Measurements from ENCODE around the gene CLMN.
"Not testable (repeated sequence)": the region's sequence is repeated elsewhere in the genome, so short reads cannot be mapped to it uniquely, and the experiment has no call there.

Gene CLMN

DNA sequence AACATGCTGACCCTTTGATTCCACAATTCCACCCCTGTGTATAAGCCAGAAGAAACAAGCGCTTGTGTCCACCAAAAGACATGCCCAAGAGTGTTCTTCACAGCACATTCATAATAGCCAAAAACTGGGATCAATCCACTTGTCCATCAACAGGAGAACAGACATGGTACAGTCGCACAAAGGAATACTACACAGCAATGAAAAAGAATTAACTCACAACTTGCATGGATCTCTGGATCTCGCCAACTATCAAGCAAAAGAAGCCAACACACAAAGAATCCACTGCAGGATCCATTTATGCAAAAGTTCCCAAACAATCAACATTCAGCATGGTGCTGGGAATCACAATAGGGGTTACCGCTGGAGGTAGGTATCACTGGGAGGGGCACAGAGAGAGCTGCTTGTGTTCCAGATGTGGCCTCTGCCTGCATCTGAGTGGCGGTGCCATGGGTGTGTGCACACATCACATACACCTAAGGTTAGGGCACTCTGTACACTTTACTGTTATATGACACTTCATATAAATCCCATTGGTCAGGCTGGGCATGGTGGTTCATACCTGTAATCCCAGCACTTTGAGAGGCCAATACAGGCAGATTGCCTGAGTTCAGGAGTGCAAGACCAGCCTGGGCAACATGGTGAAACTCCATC, 30.9 kb downstream of the CLMN start:
- DNase-seq (ENCODE audit: low spot score): no peak

DNA sequence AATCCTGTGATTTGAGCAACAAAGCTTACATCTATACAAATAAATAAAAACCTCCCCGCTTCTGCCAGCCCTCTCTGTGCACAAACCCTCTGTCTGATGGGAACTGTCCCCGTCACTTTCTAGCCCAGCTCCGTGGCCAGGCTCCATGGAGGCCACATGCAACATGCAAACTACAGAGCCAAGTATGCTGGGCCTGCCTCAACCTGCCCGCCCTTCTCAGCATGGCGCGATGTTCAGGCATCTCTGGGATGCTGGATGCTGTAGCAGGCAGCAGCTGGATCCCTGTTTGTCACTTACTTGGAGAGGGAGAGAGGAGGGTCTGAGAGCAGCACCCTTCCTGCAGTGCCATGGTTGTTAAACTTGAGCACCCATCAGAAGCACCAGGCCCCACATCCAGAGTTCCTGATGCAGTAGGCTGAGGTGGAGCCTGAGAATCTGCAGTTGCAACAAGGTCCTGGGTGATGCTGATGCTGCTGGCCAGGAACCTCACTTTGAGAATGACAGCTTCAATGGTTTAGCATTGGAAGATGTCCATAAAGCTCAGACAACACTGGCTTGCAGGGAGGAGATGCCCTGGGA, 32.4 kb downstream of the CLMN start:
- DNase-seq (ENCODE audit: low spot score): no peak

- DNase-seq (ENCODE audit: low spot score): no peak
These were observed 33.1 kb downstream of the CLMN start for GRCh38 chr14:95286645-95287044.

DNA sequence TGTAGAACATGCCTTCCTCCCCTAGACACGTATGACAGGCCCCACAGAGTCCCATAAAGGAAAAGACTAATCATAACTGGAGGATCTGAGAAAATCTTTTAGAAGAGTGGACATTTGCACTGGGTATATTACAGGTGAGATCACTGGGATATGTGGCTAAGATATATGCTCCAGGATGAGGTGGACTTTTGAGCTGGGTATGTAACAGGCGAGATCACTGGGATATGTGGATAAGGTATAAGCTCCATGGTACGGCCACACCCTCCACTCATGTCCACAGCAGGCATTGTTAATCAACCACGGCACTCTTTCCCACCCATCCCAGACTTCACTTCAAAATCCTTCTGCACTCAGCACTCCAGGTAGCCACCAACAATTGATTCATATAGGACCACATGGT, 34.1 kb downstream of the CLMN start:
- DNase-seq (ENCODE audit: low spot score): no peak

- DNase-seq (ENCODE audit: low spot score): not testable (repeated sequence)
These were observed 35.9 kb downstream of the CLMN start for GRCh38 chr14:95283802-95284201.

- DNase-seq (ENCODE audit: low spot score): not testable (repeated sequence)
These were observed 36.7 kb downstream of the CLMN start for GRCh38 chr14:95282986-95283380.

GRCh38 chr14:95282354-95282985, 37.2 kb downstream of the CLMN start:
- DNase-seq (ENCODE audit: low spot score): no peak

DNA sequence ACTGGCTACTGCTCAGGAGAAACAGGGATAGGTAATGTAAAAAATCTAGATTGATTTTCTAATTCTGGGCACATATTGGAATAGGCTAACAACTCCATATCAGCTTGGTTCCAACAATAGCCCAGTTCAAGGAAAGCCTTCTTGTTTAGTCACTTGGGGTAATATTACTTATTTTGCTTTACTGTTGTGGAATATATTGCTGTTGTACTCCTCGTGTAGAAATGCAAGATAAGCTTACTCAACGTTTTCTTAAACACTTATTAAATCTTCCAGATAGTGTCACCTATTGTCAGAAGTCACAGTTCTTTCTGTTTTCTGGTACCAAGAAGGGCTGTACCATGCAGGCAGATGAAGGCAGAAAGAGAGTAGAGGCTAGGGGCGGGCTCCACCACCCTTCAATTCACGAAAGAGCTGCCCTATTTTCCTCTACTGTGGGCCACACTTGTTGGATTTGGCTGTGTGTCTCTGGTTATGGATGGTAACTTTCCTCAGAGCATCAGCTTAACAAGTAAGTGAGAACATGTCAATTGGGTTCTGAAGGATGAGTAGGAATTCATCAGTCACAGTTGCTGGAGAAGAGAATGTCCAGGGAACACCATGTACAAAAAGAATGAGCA, 38.0 kb downstream of the CLMN start:
- DNase-seq (ENCODE audit: low spot score): no peak

DNA sequence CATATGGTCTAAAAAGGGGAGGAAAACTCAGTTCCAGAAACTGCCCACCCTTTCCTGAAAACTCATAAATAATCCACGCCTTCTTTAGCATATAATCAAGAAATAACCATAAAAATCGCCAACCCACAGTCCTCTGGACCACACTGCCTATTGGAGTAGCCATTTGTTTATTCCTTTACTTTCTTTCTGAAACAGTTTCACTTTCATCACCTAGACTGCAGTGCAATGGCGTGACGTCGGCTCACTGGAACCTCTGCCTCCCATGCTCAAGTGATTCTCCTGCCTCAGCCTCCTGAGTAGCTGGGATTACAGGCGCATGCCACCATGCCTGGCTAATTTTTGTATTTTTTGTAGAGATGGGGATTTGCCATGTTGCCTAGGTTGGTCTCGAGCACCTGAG, 44.2 kb downstream of the CLMN start:
- no peak for DNase-seq (ENCODE audit: low spot score)

DNA sequence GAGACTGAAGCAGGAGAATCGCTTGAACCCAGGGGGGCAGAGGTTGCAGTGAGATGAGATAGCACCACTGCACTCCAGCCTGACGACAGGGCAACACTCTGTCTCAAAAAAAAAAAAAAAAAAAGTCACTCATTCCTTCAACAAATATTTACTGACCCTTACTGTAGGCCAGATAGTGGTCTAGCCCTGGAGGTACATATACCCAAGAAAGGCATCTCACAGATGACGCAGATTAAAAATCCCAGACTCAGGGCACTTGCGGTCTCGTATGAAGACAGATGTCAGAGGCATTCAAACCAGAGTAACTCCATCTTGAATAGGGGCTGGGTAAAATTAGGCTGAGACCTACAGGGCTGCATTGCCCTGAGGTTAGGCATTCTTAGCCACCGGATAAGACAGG, 44.8 kb downstream of the CLMN start:
- DNase-seq (ENCODE audit: low spot score): no peak

GRCh38 chr14:95274279-95274678, 45.4 kb downstream of the CLMN start:
- DNase-seq (ENCODE audit: low spot score): no peak

- DNase-seq (ENCODE audit: low spot score): no peak
These were observed 46.4 kb downstream of the CLMN start for GRCh38 chr14:95273001-95273978.

GRCh38 chr14:95272057-95272456, 47.7 kb downstream of the CLMN start:
- DNase-seq (ENCODE audit: low spot score): no peak

GRCh38 chr14:95270203-95270602, 49.5 kb downstream of the CLMN start:
- DNase-seq (ENCODE audit: low spot score): no peak

DNA sequence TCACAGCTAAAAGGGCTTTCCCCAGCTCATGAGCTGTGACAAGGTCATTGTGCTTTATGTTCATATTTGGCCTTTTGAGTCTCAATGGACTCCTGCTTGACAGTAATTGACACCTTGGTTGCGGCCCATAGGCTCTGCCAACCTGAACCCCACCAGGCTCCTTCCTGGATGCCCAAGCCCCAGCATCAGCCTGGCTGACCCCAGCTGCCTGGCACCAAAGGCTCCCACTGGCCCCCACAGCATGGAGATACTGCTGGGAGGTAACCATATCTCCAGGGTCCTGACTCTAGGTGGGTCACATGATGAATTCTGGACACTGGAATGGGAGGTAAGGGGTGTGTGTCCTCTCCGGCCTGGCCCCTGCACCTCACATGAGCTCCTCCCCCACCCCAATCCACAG, 50.2 kb downstream of the CLMN start:
- no peak for DNase-seq (ENCODE audit: low spot score)

DNA sequence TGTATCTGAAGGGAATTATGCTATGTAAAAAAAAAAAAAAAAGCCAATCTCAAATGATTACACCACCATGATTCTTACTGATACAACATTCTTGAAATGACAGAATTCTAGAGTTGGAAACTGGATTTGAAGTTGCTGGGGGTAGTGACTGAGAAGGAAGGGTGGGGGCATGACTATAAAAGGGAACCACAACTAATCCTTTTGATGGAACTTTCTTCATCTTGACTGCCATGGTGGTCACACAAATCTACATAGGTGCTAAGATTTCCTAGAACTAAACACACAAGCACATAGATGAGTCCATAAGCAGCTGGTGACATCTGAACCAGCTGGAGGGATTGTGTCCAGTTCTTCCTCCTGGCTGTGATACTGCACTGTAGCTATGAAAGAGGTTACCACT, 51.4 kb downstream of the CLMN start:
- no peak for DNase-seq (ENCODE audit: low spot score)

- no peak for DNase-seq (ENCODE audit: low spot score)
These were observed 52.4 kb downstream of the CLMN start for GRCh38 chr14:95267306-95267705.

GRCh38 chr14:95265106-95266094, 54.3 kb downstream of the CLMN start:
- peak; percentile 39 for DNase-seq (ENCODE audit: low spot score)

DNA sequence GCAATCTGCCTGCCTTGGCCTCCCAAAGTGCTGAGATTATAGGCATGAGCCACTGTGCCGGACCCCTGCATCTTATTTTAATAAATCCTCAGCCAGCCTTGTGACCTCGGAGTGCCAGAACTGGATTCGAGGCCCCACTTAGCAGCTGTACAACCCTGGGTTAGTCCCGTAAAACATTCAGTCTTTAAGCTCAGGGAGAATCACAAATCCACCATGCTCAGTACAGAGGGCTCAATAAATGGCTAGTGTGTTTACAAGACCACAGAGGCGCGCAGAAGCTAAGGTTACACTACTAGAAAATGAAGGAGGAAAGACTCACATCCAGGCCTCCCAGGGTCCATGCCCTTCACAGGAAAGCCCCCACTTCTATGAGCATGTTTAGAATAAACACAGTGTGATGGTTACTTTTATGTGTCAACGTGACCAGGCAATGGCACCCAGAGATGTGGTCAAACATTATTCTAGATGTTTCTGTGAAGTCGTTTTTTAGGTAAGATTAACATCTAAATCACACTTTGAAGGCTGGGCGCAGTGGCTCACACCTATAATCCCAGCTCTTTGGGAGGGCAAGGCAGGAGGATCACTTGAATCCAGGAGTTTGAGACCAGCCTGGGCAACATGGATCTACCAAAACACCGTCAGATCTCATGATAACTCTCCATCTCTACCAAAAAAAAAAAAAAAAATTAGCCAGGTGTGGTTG, 55.3 kb downstream of the CLMN start:
- no peak for DNase-seq (ENCODE audit: low spot score)

DNA sequence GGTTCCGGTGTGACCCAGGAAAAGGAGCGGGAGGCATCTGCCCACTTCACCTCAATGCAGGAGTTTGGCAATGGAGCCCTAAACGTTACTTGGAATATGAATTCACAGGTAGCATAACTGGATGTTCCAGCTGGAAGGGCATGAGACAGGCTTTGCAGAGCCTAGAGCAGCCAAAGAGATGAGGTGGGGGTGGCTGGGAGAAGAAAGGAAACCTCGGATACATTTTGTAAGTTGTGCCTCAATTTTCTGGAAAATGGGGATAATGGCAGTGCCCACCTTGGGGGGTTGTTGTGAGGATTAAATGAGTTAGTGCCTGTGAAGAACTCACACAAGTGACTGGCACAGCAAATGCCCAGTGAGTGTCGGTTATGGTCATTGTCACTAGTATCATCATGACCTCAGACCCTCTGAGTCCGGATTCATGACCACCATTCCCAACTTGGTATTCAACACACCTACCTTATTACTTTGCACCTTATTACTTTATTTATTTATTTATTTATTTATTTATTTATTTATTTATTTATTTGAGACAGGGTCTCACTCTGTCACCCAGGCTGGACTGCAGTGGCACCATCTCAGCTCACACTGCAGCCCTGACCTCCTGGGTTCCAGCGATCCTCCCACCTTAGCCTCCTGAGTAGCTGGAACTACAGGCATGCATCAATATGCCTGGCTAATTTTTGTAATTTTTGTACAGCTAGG, 56.0 kb downstream of the CLMN start:
- no peak for DNase-seq (ENCODE audit: low spot score)
